Fibroblast of the aortic adventitia (primary cell): Measurements from ENCODE around the gene RNF44. TPM values are rescaled to one million over a fixed set of nuclear protein-coding genes. Genes with fewer than 3 reads are reported as not detected.

Experiments used
- DNase-seq: peaks from one replicate; pipeline ENCODE4 v3.0.0-alpha.2; 2010; ENCODE audit warnings: low read depth
- H3K4me3 ChIP-seq: 2 replicates; pipeline ENCODE4 v1.5.1; 2011; ENCODE audit warnings: low read depth, mild to moderate bottlenecking, control low read depth, low read length, moderate library complexity
- total RNA-seq: library from RNA; depleted of rRNA; stranded (reverse); fragments of >200 nt; gene quantifications from 2 replicates; pipeline ENCODE4 v1.2.3, GENCODE V29; 2012; ENCODE audit warnings: low replicate concordance
- TF ChIP-seq, protein P1 (sequence below): IDR thresholded peaks from 2 replicates; pipeline ENCODE4 v1.5.1; 2011; ENCODE audit warnings: mild to moderate bottlenecking, low read length, control low read depth, inconsistent platforms; ENCODE audit not compliant: insufficient read depth

The RNF44 gene
- total RNA-seq, 1 donor = 4.8 TPM

DNA sequence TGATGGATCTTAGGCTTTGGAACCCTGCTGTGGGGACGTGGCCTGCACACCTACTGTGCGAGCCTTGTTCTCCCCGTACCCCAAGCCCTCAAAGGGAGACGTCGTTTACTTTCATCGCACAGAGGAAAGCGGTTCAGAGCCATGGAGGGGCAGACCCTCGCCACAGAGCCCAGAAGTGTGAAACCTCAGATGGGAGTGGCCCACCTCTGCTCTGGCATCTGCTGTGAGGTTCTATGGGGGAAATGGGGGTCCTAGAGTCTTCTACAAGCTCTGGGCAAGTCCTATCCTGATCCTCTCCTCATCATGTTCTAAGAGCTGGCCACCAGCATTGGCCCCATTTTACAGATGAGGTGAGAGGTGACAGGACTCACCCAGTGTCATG is 3.7 kb upstream of the RNF44 start:
- TF ChIP-seq, protein P1, sequence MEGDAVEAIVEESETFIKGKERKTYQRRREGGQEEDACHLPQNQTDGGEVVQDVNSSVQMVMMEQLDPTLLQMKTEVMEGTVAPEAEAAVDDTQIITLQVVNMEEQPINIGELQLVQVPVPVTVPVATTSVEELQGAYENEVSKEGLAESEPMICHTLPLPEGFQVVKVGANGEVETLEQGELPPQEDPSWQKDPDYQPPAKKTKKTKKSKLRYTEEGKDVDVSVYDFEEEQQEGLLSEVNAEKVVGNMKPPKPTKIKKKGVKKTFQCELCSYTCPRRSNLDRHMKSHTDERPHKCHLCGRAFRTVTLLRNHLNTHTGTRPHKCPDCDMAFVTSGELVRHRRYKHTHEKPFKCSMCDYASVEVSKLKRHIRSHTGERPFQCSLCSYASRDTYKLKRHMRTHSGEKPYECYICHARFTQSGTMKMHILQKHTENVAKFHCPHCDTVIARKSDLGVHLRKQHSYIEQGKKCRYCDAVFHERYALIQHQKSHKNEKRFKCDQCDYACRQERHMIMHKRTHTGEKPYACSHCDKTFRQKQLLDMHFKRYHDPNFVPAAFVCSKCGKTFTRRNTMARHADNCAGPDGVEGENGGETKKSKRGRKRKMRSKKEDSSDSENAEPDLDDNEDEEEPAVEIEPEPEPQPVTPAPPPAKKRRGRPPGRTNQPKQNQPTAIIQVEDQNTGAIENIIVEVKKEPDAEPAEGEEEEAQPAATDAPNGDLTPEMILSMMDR = no peak
- H3K4me3 ChIP-seq = no peak overlapping the region
- DNase-seq = no peak

DNA sequence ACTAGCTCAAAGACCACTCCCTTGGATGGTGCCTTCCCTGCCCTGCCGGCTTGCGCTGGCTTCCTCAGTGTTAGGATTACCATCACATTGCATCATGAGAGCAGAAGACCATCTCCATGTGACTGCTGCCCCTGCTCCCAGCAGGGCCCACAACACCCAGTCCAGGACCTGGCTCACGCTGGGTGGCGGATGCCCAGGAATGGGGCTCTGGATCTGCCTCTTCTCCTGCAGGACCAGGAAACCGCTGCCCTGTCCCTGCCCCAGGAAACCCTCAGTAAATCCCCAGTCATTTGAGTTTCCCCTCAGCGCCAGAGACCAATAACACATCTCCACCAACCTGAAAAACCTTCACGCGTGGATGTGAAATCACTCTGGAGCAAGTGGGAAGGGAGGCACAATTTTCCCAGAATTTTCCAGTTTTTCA is 3.3 kb upstream of the RNF44 start:
- TF ChIP-seq, protein P1 = no peak
- no peak overlapping the region for H3K4me3 ChIP-seq
- no peak for DNase-seq

DNA sequence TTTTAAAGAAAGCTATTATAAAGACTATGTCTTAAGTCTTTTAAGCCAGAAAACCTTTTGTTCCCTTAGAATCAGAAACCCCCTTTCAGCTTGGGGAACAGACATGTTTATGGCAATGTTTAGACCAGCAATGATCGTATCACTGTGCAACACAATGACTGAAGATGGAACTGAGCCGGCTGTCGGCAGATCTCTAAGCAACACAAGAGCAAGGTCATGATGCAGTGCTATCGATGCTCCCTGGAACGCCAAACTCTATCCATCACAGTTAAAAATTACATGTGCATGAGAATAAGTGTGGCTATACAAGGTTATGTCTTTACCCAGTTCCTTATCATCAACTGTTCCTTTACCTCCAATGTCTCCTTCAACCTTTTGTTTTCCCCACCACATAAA is 1.8 kb upstream of the RNF44 start:
- no peak for DNase-seq
- TF ChIP-seq, protein P1 = no peak
- H3K4me3 ChIP-seq = no peak overlapping the region

DNA sequence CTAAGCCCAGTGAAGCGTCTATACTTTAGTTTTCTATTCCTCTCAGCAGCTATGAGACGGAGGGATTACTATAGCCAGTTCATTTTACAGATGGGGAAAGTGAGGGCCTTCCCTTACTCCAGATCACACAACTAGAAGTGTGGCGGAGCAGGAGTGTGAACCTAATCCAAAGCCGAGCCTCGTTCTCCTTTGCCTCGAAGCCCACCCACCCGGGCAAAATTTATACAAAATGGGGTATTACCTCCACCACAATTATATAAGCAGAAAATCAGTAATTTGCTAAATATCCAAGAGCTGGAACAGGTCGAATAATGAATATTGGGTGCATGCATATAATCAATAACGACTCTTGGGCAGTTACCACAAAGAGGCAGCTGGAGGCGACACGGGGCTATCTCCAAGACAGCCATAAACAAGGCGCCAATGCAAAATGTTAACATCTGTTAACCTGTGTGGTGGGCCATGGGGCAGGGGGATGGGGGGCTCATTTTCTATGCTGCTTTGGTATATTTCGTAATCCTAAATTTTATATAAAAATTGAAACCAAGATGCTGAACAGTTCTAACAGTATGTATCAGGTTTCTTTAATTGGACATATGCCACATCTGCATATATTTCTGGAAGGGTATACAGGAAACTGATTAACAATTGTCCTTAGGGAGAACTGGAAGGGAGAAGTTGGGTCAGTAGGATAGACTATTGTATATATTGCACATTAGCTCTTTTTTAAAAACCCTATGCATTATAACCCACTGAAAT is 1.2 kb upstream of the RNF44 start:
- TF ChIP-seq, protein P1 = no peak
- H3K4me3 ChIP-seq = peak overlapping the region; percentile 59
- DNase-seq = peak; percentile 34

DNA sequence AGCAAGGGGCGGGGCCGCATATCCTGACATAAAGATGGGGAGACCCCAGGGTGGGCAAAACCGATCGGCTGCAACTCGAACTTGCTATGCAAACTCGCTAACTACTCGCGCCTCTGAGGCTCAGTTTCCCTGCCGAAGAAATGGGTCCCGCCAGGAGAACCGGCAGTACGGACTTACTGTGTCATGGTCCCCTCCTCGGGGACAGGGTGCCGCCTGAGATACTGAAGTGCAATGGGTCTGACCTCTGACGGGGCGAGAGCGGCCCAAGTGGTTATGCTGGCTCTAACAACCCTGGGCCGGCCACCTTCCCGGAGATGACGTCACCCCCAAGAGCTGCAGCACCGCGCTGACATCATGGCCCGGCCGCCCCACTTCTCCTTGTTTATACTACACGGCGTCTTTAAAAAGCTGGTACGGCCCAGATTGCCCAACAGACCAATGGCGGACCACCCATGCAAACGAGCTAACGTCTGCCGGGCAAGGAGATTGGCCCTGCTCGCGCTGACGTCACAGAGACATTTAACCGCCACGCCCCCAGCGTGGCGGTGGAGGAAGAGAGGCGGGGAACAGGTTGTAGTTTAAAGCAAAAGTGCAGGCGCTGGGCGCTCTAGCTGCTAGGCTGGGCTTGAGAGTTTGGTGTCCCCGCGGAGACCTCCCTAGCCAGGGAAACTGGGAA is 490 bp upstream of the RNF44 start:
- H3K4me3 ChIP-seq = peak overlapping the region; percentile 81
- peak; percentile 100 for DNase-seq
- TF ChIP-seq, protein P1 = no peak

DNA sequence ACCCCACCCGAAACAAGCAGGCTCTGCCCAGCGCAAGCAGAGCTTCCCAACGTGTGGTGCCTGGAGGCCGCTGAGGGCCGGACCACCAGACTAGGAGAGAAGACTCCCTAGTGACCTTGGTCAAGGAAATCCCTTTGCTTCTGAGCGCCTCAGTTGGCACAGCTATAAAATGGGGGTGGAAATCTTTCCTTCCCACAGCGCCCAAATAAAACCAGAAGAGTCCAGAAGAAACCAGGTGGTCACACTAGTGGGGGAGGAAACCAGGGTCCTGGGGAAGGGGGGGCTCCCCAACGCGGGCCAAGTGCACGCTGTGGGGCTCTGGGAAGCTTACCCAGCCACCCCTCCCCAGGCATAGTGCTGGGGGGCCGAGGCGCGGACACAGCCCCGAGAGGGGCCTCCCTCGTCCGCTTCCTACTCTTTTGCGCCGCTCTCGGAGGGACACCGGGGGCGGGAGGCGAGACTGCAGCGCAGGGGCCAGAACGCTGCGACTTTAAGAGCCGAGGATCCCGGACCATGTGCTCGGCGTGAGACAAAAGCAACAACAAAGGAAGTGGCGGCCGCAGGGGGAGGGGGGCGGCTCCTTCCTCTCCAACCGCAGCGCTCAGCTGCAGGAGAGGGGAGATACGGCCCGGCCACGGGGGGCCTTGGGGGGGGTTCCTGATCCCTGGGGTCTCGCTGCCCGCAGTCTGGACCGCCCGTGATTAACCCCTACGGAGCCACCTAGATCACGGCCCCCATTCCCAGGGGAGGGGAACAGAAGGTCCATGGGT is 885 bp downstream of the RNF44 start:
- DNase-seq = peak; percentile 72
- TF ChIP-seq, protein P1 = no peak
- peak overlapping the region; percentile 81 for H3K4me3 ChIP-seq
